GM19351 (cell line): ENCODE results near the gene ZYG11A.
A peak's percentile ranks its signal among the peaks of the same experiment; 100 is the strongest.

Source experiments
- ATAC-seq: cut with Tn5 transposase; IDR thresholded peaks from one replicate; pipeline ENCODE4 v1.9.1; 2021; ENCODE audit warnings: mild to moderate bottlenecking, moderate library complexity; ENCODE audit not compliant: unreplicated experiment

Gene ZYG11A

DNA sequence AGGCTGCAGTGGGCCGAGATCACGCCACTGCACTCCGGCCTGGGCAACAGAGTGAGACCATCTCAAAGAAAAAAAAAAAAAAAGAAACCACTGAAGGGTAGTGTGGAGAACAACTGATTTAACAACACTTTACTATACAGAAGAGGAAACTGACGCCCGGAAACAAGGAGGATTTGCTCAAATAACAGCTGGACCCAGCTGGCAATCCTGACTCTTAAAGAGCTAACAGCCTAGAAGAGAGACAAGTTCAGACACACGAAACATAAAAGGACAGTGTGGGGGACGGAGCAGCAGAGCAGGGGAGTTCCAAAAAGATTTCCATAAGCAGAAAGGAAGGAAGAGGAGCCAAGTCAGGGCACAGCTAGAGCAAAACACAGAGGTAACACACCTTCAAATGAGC, 74.6 kb downstream of the ZYG11A start:
- ATAC-seq: no peak

DNA sequence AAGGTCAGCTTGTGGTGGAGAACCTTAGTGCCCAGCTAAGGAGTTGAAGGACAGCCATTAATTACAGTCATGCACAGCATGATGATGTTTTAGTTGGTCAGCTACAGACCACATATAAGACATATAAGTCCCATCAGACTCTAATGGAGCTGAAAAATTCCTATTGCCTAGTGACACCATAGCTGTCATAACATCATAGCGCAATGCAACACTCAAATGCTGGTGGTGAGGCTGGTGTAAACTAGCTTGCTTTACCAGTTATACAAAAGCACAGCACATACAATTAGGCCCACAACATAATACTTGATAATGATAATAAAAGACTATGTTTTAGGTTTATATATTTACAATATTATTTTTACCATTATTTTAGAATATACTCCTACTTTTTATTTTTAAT, 75.0 kb downstream of the ZYG11A start:
- no peak for ATAC-seq

DNA sequence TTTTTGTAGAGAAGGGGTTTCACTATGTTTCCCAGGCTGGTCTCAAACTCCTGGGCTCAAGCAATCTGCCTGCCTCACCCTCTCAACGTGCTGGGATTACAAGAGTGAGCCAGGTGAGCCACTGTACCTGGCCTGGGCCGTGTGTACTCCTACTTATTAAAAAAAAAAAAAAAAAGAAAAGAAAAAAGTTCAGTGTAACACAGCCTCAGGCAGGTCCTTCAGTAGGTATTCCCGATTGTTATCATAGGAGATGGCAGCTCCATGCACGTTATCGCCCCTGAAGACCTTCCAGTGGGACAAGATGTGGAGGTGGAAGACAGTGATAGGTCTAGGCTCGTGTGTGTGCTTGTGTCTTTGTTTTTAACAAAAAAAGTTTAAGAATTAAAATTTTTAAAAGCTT, 75.6 kb downstream of the ZYG11A start:
- no peak for ATAC-seq

DNA sequence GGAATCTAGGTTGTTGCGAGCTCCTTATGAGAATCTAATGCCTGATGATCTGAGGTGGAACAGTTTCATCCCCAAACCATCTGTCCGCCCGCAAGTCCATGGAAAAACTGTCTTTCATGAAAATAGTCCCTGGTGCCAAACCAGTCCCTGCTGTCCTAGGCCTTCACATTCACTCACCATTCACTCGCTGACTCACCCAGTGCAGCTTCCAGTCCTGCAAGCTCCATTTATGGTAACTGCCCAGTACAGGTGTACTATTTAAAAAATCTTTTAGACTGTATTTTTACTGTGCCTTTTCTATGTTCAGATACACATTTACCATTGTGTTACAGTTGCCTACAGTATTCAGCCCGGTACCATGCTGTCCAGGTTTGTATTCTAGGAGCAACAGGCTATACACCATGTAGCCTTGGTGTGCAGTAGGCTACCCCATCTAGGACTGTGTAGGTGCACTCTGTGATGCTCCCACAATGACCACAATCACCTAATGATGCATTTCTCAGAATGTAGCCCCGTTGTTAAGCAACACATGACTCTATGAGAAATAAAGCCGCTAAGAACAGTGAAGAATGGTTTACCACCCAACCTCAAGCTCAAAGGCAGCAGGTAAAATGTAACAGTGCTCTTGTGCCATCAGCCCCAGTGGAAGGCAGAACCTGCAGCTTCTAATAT, 76.6 kb downstream of the ZYG11A start:
- no peak for ATAC-seq

DNA sequence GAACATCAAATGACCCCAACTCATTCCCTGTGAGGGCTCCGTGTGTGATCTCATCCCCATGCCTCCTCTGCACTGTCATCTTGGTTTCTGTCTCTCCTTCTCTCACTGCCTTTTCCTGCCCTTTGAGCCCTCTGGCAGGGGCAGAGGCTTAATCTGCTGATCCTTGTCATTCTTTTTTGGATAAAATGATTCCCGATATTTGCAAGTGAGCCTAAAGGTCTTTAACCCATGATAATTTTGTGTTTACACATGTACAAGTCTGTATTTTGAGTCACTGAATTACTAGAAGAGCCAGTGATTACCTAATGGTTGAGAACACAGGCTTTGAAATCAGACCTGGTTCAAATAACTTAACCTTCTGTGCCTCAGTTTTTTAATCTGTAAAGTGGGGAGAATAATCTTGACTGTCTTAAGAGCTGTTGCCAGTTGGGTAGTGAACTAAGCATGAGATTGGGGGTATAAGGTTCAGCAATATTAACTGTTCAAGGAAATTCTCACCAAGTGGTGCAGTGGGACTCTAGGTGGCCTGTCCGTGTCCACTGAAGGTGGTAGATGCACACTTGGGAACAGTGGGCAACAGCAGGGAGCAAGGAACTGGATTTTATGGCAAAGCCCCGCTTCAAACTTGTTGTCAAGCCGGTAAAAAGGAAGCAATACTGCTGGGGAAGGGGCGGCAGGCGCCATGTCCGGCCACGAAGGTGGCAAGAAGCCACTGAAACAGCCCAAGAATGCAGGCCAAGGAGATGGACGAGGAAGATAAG, 77.3 kb downstream of the ZYG11A start:
- no peak for ATAC-seq

DNA sequence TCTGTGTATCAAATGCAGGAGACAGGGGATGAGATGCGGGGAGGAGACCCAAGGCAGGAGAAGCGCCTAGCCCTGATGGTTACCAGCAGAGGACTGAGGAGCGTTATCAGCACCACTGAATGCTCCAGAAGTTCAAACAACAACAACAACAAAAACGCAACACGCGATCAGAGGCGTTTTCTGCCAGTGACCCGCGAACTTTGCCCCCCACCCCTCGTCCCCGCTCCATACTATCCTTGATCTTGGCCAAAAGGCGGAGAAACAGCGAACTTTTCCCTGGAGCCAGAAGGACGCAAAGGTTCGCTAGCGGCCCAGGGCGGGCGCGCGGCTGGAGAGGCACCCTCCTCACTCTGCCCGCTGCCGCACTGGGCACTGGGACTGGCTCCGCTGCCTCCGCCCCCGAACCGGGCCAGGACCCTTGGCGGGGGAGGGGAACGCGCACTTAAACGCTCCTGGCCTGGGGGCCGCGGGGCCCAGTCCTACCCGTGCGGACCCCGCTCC, 78.3 kb downstream of the ZYG11A start:
- ATAC-seq: no peak

DNA sequence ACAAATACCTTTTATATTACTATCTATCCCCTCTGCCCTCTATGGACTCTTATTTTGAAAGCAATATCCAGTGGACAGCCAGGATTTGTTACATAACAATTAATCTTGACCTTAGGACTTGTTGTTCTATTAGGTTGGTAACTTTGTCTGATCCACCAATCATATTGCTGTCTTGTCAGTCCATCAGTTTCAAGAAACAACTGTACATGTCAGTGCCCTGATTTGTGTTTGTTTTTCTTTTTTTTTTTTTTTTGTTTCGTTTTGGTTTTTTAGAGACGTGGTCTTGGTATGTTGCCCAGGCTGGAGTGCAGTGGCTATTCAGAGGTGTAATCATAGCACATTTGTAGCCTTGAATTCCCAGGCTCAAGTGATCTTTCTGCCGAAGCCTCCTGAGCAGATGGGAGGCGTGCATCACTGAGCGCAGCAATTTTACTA, 83.0 kb downstream of the ZYG11A start:
- no peak for ATAC-seq

DNA sequence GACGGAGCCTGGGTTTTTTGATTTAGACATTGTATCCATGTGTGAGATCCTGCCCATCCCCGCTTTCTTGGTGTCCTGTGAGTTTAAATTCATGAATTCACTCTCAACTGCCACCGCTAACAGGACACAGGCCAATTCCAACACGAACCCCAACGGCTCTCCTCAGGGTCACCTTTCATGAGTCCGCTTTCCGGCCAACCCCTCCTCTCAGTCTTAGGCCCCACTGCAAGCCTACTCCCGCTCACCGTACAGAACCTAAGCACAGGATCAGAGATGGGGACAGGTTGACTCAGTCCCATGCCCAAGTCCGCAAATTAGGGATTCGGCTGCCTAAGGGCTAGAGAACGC, 84.3 kb downstream of the ZYG11A start:
- ATAC-seq: no peak

DNA sequence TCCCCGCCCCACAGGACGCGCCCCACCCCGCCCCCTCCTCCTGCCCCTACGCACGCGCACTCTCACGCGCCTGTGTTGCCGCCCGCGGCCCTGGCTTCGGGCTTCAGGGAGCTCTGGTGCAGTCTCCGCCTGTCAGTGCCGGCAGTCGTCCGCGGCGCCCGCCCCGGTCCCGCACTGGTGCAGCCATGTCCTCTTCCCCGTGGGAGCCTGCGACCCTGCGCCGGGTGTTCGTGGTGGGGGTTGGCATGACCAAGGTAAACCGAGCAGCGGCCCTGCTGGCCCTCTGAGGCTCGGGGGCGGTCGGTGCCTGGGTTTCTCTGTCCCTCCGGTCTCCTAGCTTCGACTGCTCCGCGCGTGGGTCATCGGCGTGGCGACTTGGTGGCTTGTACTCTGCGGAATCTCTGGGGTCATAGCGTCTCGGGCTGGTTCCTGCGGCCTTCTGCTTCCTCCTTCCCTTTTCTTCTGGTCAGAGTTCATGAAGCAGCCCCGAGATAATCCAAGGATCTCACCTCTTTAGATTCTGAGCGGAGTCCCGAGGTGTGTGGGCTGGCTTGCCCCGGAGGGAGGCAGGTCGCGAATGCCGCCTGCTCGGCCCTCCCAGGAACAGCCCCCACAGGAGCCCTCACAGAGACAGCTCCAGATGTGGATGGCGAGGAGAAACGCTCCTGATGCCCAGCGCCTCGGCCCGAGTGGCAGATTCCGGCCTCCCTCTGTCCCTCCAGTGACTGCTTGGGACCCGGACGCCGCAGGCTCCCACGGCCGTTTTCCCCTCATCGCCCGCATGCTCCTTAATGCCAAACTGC, 84.9 kb downstream of the ZYG11A start, which contains the start of gene SCP2:
Gene SCP2 (plus strand): TSS at position 65 of the 803 bp plus-strand sequence. CDS start 121 bp downstream, at position 186.
- peak; percentile 82 for ATAC-seq

DNA sequence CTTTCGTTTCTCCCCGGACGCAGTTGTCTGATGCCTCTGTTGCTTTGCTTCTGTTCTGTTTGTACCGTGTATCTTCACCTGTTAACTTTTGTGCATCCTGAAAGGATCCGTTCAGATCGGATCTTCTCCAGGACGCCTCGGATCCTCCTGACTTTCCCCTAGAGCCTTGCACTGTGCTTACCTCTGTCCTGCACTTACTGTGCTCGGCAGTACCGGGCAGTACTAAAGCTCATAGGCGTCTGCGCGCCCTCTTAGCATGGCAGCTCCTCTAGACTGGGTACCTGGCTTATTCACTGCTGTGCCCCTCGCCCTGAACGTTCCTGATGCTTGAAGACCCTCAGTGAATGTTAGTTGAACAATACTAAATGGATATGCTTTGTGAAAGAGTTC, 85.5 kb downstream of the ZYG11A start:
- no peak for ATAC-seq

DNA sequence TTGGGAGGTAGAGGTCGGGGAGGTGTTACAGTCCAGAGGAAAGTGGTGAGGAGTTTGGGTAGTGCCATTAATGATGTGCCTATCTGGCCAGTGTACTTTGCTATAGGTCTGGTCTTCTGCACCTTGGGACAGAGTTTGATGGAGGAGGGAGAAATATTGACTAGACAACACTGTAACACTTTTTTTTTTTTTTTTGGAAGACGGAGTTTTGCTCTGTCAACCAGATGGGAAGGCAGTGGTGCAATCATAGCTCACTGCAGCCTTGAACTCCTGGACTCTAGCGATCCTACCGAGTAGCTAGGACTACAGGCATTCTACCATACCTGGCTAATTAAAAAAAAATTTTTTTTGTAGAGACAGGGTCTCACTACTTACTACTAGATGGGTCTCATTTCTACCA, 86.5 kb downstream of the ZYG11A start:
- no peak for ATAC-seq

DNA sequence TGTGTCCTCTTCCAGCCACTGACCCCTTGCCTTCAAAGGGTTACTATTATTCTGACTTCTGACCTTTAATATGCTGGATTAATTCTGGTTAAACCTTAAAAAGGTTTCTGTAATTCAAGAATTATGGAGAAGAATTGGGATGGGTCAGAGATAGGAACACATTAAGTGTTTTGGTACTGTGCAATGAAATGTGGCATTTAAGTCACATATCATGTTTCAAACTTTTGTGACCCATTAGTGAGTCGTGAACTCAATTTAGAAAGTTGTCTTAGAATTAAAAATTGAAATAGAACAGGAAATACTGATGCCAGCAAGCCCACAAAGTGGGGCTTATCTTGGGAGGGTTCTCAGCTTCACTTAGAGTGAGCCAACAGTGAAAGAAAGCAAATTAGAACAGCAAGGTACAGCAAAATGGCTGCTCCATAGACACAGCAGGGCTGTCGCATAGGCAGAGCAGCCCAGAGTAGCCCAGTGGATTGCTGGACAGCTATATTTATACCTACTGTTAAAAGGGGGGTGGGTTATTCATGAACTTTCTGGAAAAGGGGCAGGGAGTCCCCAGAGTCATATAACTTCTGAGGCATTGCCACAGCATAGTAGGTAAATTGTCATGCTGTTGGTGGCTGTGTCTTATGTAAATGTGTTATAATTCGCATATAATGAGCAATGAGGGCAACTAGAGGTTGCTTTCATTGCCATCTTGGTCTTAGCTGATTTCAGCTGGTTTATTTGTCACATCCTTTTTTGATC, 95.0 kb downstream of the ZYG11A start:
- ATAC-seq: no peak

DNA sequence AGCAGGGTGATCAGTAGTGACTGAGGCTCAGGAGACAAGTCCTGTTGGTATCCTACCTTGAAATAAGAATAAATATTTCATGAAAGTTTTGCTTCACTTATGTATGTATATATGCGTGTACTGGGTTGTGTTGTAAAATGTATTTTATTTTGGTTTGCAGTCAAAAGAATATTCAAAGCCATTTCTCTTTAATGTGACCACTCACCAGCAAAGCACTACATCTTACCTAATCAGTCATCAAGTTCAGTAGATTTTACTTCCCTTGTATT, 95.6 kb downstream of the ZYG11A start:
- ATAC-seq: no peak

DNA sequence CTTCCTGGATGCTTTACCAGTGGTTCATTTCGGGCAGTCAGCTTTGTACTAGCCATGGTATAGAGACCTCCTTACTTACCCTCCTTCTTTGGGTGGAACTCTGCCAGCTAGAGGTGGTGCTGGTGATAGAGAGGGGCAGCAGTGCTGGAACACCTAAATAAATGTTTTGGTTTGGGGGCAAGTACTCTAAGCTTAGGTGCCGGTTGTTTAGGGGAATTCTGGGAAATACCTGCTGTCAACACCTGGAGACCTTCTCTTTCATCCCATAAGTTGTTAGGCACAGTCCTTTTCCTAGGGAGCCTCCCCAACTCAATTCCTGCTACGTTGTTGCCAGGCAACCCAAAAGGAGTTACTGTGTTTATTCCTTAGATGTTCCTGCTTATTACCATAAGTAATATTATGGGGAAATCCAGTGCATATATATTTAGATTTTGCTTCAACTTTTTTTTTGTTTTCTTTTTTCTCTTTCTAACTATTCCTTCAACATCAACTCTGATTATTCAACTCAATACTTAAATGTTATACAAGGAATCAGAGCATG, 101.4 kb downstream of the ZYG11A start:
- ATAC-seq: no peak

DNA sequence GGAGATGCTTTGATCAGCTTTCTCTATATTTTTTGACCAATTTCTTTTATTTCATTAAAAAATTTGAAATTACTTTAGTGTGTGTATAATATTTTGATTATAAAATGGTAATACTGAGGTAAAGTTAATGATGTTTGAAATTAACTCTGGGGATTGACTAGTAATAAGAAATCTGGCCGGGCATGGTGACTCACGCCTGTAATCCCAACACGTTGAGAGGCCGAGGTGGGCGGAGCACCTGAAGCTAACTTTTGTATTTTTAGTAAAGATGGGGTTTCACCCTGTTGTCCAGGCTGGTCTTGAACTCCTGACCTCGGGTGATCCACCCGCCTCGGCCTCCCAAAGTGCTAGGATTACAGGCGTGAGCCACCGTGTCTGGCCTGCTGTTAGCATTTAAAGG, 102.0 kb downstream of the ZYG11A start:
- no peak for ATAC-seq
